Colon (tissue), 2 donors: ENCODE results near the gene CPLX3.

ENCODE experiments used
- FAIRE-seq: peaks from 2 replicates; lab custom pipeline; 2012; peaks lifted over from hg19 to GRCh38; lab: Jason Lieb, UNC
- donor health status: control.
- donor health status: control.

The CPLX3 gene

DNA sequence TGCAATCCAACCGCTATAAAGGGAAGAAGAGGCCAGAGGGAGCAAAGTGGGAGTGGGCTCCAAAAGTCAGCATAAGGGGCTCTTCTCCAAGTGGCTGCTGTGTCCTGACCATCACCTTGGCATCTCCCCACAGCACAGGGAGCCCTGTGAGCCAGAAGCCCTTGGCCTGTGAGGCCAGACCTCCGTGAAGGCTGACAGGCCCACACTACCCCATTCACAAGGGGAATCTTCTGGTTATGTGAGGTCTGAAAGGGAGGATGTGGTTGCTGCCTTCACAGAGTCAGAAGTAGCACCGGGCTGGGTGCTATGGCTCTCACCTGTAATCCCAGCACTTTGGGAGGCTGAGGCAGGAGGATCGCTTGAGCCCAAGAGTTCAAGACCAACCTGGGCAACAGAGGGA lies 19.2 kb downstream of the CPLX3 start:
- no peak for FAIRE-seq

- no peak for FAIRE-seq
Observed at GRCh38 chr15:74847432-74847831, 21.0 kb downstream of the CPLX3 start.

GRCh38 chr15:74850393-74850792 lies 24.0 kb downstream of the CPLX3 start:
- no peak for FAIRE-seq

DNA sequence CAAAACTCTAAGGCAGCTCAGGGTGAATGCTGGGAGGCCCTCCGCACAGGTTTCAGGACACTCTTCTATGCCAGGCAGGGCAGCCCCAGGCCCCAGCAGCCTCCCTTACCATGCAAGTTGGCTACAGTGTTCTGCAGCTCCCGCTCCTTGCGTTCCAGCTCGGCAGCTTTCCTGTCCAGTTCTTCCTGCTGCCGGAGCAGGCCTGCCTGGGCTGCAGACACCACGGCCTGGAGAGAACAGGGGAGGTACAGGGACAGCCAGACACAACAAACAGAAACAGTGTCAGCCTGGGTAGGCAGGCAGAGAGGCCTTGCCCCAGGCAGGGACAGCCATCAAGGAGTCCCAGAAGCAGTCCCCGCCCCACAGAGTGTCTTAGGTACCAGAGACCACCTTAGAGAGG lies 25.5 kb downstream of the CPLX3 start:
- FAIRE-seq = no peak

DNA sequence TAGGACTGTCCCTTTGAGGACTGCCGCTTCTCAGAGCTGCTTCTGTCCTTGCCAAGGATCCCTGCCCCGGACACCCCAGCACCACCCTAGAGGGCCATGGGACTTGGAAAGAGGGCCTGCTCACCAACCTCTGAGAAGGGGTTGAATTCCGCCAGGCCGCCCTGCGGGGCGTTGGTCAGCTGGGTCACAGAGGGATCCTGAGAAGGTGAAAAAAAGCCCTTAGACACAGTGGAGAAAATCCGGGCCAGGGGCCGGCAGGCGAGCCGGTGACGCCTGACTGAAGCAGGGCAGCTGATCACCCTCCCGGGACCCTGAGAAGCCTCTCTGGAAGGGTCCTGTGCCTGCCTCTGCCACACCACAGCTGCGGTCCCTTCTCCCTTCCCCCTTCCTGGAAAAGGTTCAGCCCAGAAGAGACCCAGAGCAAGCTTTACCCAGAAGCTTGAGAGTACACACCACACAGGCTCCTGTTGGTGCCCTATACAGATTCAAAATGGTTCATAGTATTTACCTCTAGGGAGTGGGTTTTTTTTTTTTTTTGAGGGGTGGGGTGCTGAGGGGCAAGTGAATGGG lies 28.1 kb downstream of the CPLX3 start:
- no peak for FAIRE-seq

- no peak for FAIRE-seq
Observed at GRCh38 chr15:74855857-74856256, 29.4 kb downstream of the CPLX3 start.

DNA sequence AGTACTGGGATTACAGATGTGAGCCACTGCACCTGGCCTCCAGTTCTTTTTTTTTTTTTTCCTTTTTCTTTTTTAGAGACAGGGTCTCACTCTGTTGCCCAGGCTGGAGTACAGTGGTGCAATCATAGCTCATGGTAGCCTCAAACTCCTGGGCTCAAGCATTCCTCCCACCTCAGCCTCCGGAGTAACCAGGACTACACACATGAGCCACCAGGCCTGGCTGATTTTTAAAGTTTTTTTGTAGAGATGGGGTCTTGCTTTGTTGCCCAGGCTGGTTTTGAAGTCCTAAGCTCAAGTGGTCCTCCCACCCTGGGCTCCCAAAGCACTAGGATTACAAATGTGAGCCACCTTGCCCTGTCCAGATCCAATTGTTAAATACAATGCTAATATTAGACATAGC lies 30.1 kb downstream of the CPLX3 start:
- FAIRE-seq = no peak

DNA sequence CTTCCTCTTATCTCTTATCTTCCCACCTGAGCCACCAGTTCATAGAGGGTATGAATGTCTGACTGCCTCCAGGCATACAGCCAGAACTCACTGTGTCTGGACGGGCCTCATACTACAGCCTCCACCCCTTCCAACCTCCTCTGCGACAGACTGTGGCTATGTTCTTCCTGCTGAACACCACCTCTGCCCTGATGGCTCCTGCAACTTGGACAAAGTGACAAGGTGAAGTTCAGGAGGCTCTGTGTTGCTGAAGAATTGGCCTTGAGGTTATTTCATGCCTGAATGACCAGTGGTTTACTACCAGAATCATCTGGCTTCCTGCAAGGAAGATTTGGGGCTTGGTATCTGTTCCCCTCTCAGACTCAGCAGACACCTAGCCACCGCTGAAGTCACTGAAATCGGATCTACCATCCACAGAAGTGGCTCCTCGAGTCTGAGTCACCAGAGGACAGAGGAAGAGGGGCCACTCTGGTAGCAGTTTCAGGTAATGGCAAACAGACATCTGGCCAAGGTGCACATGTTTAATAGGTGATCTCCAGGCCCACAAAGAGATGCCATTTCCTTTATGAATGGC lies 30.7 kb downstream of the CPLX3 start:
- no peak for FAIRE-seq

- no peak for FAIRE-seq
Observed at GRCh38 chr15:74857671-74858368, 31.4 kb downstream of the CPLX3 start.

DNA sequence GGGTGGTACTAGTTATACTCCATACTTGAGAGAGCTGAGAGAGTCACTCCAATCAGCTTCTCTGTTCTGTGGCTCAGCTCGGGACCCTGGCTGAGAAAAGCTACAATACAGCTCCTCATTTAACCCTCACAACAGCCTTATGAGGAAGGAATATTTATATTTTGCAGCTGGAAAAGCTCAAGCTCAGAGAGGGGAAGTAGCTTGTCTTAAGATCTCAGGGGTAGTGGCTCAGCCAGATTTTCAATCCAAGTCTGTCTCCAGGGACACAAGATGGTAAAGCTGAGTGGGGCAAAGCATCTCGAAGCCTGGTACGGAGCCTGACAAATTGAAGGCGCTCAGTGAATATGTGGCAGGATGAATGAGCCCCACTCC lies 31.9 kb downstream of the CPLX3 start:
- no peak for FAIRE-seq

- no peak for FAIRE-seq
Observed at GRCh38 chr15:74863239-74864056, 37.0 kb downstream of the CPLX3 start.

DNA sequence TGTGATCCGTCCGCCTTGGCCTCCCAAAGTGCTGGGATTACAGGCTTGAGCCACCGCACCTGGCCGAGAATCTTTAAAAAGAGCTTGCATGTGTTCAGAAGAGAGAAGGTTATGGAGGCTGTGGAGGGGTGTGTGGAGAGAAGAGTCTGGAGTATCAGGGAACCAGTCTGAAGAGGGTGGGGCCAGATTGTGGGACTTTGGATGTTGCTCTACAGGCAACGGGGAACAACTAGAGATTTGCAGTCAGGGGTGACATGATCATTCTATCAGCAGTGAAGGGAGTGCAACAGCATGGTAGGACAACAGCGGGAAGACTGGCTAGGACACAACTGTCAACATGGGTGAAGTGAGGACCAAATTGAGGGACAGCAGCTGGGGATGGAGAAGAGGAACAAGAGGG lies 37.9 kb downstream of the CPLX3 start:
- FAIRE-seq = no peak

DNA sequence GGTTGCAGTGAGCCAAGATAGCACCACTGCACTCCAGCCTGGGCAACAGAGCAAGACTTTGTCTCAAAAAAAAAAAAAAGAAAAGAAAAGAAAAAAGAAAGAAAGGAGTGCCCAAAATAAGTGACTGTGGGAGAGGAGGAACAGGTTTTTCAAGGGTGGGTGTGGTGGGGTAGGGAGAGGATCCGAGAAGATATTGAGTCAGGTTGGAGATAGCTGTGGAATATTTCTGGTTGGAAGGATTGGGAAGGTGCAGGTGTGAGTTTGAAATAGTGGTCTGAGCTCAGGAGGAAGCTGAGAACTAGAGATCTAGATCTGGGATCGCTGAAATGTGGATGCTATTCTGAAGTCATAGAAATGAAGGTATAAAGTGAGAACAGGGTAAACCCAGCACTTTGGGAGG lies 38.9 kb downstream of the CPLX3 start:
- FAIRE-seq = no peak

DNA sequence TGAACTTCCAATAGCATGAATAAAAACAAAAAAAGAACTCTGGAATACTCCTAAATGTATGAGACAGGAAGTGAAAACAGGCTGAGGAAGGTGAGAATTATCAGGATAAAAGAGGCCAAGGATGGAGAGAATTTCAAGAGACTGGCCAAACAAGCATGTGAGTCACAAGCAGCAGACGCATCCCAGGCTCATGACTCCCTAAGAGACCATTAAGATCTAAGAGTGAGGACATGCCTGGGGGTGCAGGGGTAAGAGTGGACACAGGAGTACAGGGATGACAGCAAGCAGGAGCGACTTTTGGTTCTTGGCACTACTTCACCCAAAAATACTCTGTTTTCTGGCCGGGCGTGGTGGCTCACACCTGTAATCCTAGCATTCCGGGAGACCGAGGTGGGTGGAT lies 39.7 kb downstream of the CPLX3 start:
- no peak for FAIRE-seq

GRCh38 chr15:74867466-74868038 lies 41.1 kb downstream of the CPLX3 start:
- FAIRE-seq = no peak

DNA sequence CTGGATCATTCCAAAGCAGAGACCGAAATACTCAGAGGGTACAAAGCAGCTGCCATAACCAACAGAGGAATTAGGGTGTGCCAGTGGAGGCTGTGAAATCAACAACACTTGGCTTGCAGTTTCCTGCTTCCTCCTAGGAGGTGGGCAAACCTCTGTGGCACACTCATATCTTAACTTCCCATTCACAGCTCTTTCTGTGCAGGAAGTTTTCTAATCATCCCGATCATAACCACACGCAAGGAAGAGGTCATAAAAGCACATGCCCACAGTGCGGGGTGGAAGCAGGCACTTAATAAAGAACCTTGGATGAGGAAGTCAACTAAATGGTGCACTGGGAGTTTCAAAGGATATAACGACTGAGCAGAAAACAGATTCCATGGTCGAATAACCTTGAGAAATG lies 41.6 kb downstream of the CPLX3 start:
- no peak for FAIRE-seq

DNA sequence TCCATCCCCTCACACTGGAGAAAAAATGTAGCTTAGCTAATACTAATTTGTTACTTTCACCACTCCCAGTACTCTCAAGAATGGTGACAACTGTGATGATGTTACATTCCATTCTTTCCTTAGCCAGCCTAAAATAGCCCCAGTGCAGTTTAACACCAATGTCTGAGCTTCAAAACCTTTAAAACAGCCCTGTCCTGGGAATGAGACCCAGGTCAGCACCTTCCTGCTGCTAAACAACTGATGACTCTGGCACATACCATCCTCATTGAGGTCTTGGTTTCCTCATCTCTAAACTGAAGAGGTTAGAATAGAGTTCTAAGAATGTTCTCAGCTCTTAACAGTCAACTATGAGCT lies 42.9 kb downstream of the CPLX3 start:
- FAIRE-seq = no peak

DNA sequence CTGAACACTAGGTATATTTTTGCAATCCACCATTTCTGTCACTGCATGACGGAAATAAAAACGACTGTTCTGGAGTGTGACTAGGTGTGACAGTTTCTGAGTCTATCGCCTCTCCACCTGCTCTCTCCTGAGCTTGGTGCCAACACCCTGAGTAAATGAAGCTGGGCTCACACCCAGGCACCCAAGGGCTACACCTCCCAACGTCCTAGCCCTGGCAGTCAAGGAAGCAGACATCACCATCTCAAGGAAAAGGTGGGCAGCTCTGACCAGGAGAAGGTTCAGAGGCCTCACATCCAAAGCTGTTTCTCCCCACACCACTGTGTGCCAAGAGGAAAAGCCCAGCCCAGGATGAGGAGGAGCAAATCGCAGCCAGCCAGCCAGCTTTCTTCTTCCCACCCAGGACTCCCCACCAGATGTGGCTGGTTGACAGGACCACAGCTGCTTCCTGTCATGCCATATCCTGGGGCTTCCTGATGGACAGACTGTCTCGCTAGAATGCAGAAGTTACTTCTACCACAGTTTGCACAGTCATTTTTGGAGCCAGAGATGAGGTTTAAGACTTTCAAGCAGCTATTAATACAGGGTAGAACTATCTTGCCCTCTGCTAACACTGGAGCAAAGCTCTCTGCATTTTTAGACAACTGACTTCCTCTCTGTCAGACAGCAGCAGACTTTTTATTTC lies 43.4 kb downstream of the CPLX3 start:
- no peak for FAIRE-seq

GRCh38 chr15:74870436-74871215 lies 44.2 kb downstream of the CPLX3 start:
- FAIRE-seq = no peak

GRCh38 chr15:74872702-74873035 lies 46.2 kb downstream of the CPLX3 start:
- no peak for FAIRE-seq

- FAIRE-seq = no peak
Observed at GRCh38 chr15:74873036-74873755, 46.8 kb downstream of the CPLX3 start, which contains the start of gene SCAMP2. Gene SCAMP2, minus strand, starts transcription at chr15:74873365. Its CDS starts 110 bp downstream, at chr15:74873255.
